Pancreas (tissue), 10 donors: ENCODE results near the gene SGMS1. TPM values are rescaled to one million over a fixed set of nuclear protein-coding genes. Genes with fewer than 3 reads are reported as not detected.

Experiments
- ATAC-seq, 4 donors: fragments of 200-7000 bp; cut with Tn5 transposase; one replicate each; pipeline versions ENCODE4 v1.8.0 to v1.9.1; 2020; ENCODE audit warnings: mild to moderate bottlenecking in 4 of 4, moderate library complexity in 4 of 4
- DNase-seq, 6 donors: peaks; one replicate each; pipeline ENCODE4 v3.0.0-alpha.2; 2020
- FAIRE-seq: peaks from 2 replicates; lab custom pipeline; 2012; peaks lifted over from hg19 to GRCh38; lab: Jason Lieb, UNC
- H3K27ac ChIP-seq, 4 donors: fragments of 200-600 bp; sonication (generic); 1 replicate in 3 of 4; 2 replicates in 1 of 4; pipeline versions ENCODE4 v1.5.0 to v1.8.0; 2020
- H3K27me3 ChIP-seq, 4 donors: fragments of 200-600 bp; one replicate each; pipeline ENCODE4 v1.8.0; 2021
- H3K36me3 ChIP-seq, 3 donors: fragments of 200-600 bp; sonication (generic) in 1 of 3; one replicate each; pipeline versions ENCODE4 v1.5.0 to v1.8.0; 2020 to 2021
- H3K4me1 ChIP-seq, 3 donors: fragments of 200-600 bp; one replicate each; pipeline ENCODE4 v1.8.0; 2021
- H3K4me3 ChIP-seq, 4 donors: fragments of 200-600 bp; sonication (generic) in 2 of 4; one replicate each; pipeline versions ENCODE4 v1.5.0 to v1.8.0; 2020 to 2021
- H3K9me3 ChIP-seq, 4 donors: fragments of 200-600 bp; one replicate each; pipeline ENCODE4 v1.8.0; 2021
- CTCF ChIP-seq, 4 donors: fragments of 200-600 bp; sonication (generic) in 3 of 4; IDR thresholded peaks; one replicate each; pipeline versions ENCODE4 v1.5.0 to v1.8.0; 2021; ENCODE audit warnings: antibody characterized with exemption in 4 of 4
- WGBS, 2 donors: extraction: QIAGEN DNeasy Blood & Tissue Kit; methylation state at CpG; one replicate each; pipeline ENCODE4 v1.1.7; 2013; 5-methylcytosine and 5-hydroxymethylcytosine counted together
- intact Hi-C, 3 donors: fragments of 100-400 bp; cut with DNase I; formaldehyde crosslinking; loops; one replicate each; pipeline versions ENCODE4 v1.11.1 to v1.14.2; 2022
- polyA plus RNA-seq, 2 donors: library from polyadenylated mRNA; stranded (reverse); fragments of 200-250 nt; gene quantifications; one replicate each; pipeline ENCODE4 v1.2.3, GENCODE V29; 2013
- total RNA-seq, 6 donors: library from RNA; stranded (reverse); fragmentation: NEBNext Ultra II Directional in 4 of 6; extraction: Animal tissue kit (Norgen Biotek cat#: 25700) in 4 of 6; gene quantifications; one replicate each; pipeline versions ENCODE4 v1.2.1 to v1.2.4, GENCODE V29; 2021 to 2023
- donor health status: healthy with polysubstance abuse.
- donor health status: DM: no; HTN: no; CAD: no; lungs with moderate emphysema.
- donor health status: DM: no; HTN: no; CAD: no.
- donor health status: control.
- donor health status: control.
- donor health status: Bipolar disorder and iron deficiency.
- donor health status: DM: yes; HTN: yes; CAD: no.
- donor health status: DM: no; HTN: no; CAD: no.
- donor health status: DM: no; HTN: no; CAD: no.
- donor health status: DM: yes; HTN: yes; CAD: no.

Gene SGMS1
- total and polyA plus RNA-seq, 8 donors = 4.8 to 21.6 (median 13.2) TPM

GRCh38 chr10:50557130-50557682 lies 66.5 kb downstream of the SGMS1 start:
- no peak for TF ChIP-seq CTCF (IDR thresholded peaks at IDR 0.05)
- FAIRE-seq (no peak), ATAC-seq (no peak), DNase-seq (no peak)
- Histone ChIP-seq H3K4me3 (no peak overlapping the region), H3K36me3 (no peaks in the 10 kb centered on the region), H3K27ac (no peak overlapping the region), H3K9me3 (no peaks in the 10 kb centered on the region), H3K27me3 (no peaks in the 10 kb centered on the region), H3K4me1 (peaks cover 19 to 41% (median 40%) of the 10 kb centered on the region in 3 donors)
- WGBS, 2 donors = 67 to 82% methylated on average over 1 of the region's 1 CpG
- intact Hi-C loops = loop anchor here in 1 of 3 donors (10.0 kb wide), 1 partner anchor 58 kb away; no protein-coding TSS in a partner anchor

GRCh38 chr10:50556237-50557120 lies 67.3 kb downstream of the SGMS1 start:
- no peak overlapping the region for H3K4me3 ChIP-seq
- DNase-seq (no peak), ATAC-seq (no peak), FAIRE-seq (no peak)
- TF ChIP-seq CTCF (IDR thresholded peaks at IDR 0.05) = no peak
- H3K9me3 ChIP-seq = no peaks in the 10 kb centered on the region
- peaks cover 16 to 39% (median 38%) of the 10 kb centered on the region in 3 donors for H3K4me1 ChIP-seq
- 77 to 78% methylated on average over 9 of the region's 9 CpGs for WGBS, 2 donors
- H3K27ac ChIP-seq = no peak overlapping the region
- H3K27me3 ChIP-seq = no peaks in the 10 kb centered on the region
- intact Hi-C loops = loop anchor here in 1 of 3 donors (10.0 kb wide), 1 partner anchor 58 kb away; no protein-coding TSS in a partner anchor
- no peaks in the 10 kb centered on the region for H3K36me3 ChIP-seq

- intact Hi-C loops = loop anchor here in 1 of 3 donors (10.0 kb wide), 1 partner anchor 60 kb away; no protein-coding TSS in a partner anchor
- ATAC-seq = peak in 2 of 4 donors; percentile 14 to 19
- TF ChIP-seq CTCF (IDR thresholded peaks at IDR 0.05) = no peak
- DNase-seq = no peak
- no peaks in the 10 kb centered on the region for H3K9me3 ChIP-seq
- H3K27me3 ChIP-seq = no peaks in the 10 kb centered on the region
- H3K4me1 ChIP-seq = peaks cover 11 to 39% (median 37%) of the 10 kb centered on the region in 3 donors
- H3K27ac ChIP-seq = peak overlapping the region in 2 of 4 donors; percentile 3 to 15
- H3K36me3 ChIP-seq = no peaks in the 10 kb centered on the region
- WGBS, 2 donors = 40 to 56% methylated on average over 3 of the region's 3 CpGs
- no peak overlapping the region for H3K4me3 ChIP-seq
- FAIRE-seq = no peak
These were observed 68.7 kb downstream of the SGMS1 start for GRCh38 chr10:50554995-50555568.

GRCh38 chr10:50554376-50554994 lies 69.3 kb downstream of the SGMS1 start:
- H3K27ac ChIP-seq = peak overlapping the region in 2 of 4 donors; percentile 4 to 15

More at GRCh38 chr10:50554376-50554994, 69.3 kb downstream of the SGMS1 start:
- Histone ChIP-seq H3K27me3 (no peaks in the 10 kb centered on the region), H3K36me3 (no peaks in the 10 kb centered on the region), H3K4me1 (peaks cover 15 to 45% (median 42%) of the 10 kb centered on the region in 3 donors), H3K4me3 (no peak overlapping the region), H3K9me3 (no peaks in the 10 kb centered on the region)
- ATAC-seq = no peak
- intact Hi-C loops = loop anchor here in 1 of 3 donors (10.0 kb wide), 1 partner anchor 60 kb away; no protein-coding TSS in a partner anchor
- 56 to 72% methylated on average over 4 of the region's 4 CpGs for WGBS, 2 donors
- no peak for TF ChIP-seq CTCF (IDR thresholded peaks at IDR 0.05)
- no peak for DNase-seq
- no peak for FAIRE-seq
